ENCODE measurements around the gene CDC26. TPM values are rescaled to one million over a fixed set of nuclear protein-coding genes. Genes with fewer than 3 reads are reported as not detected.

CDC26 gene
- total RNA-seq: 10 to 100 TPM; 21.7 to 40.3 (median 34.4) TPM
- polyA plus RNA-seq: 100 to 1,000 TPM; 180 to 185 TPM
- 7.7 reads per million, percentile 31 among the genes with 10 or more reads in this experiment for total RNA-seq

DNA sequence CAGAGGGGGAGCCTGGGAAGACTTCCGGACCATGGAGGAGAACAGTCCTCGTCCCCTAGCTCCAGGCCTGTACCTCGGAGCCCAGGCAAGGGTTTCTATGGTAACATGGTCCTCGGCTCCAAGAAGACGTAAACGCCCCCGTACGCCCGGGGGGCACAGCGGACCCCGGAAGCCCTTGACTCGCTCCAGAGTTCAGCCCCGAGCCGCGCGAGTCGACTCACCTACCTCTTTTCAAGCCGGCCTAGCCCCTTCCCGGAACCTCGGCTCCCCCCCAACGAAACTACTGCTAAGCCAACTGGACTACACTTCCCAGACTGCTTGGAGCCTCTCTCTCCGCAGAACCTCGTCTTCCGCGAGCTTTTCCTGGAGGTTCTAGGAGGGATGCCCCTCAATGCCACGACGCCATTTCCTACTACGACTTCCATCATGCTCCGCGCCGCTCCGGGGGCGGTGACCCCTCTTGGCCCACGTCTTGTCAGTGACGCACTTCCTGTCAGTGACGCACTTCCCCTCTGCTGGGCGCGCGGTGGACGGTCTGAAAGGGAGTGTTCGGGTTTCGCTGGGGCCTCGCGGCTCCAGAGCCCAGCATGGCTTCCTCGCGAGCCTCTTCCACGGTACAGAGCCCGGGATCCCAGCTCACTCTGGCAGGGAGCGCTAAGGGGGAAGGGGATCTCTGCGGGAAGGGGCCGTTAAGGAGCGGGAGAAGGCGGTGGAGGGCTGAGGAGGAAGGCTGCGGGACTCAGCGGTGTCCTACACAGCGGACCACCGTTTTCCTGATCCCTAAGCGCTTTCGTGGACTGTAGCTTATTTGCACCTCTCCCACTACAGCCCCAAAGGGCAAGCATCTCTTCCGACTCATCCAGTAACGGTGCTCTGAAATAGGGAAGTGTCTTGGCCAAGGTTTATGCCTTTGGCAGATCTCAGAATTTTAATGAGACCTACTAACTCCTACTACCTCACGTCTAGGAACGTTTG, at the start of gene CDC26, which contains the start of gene PRPF4:
TSS of gene CDC26 (minus strand) at position 416 of the 975 bp plus-strand sequence. CDS start 3,065 bp downstream, outside the sequence.
TSS of gene PRPF4 (plus strand) at position 502 of the 975 bp plus-strand sequence. CDS start at position 588, 86 bp downstream.
- Histone ChIP-seq H3K27me3 (ENCODE audit: control insufficient read depth in 2 of 2, insufficient read depth in 2 of 2, low read length in 2 of 2) (no peaks in the 10 kb centered on the region), H3K9me3 (ENCODE audit: control insufficient read depth in 2 of 3, low read length in 3 of 3) (no peaks in the 10 kb centered on the region), H3K4me1 (ENCODE audit: control insufficient read depth in 2 of 2, insufficient read depth in 2 of 2, low read length in 2 of 2) (peaks cover 8 to 16% of the 10 kb centered on the region in 2 donors), H3K36me3 (ENCODE audit: control insufficient read depth in 2 of 3, insufficient read depth in 3 of 3, low read length in 3 of 3) (peaks cover 16 to 50% (median 30%) of the 10 kb centered on the region in 3 experiments), H3K27ac (ENCODE audit: low read depth, low read length) (peak within 1 kb of the TSS; percentile 98), H3K4me3 (ENCODE audit: low read length) (peak within 1 kb of the TSS; percentile 87)
- peaks cover 13 to 42% (median 34%) of the 10 kb centered on the region in 7 donors for H3K4me1 Mint-ChIP-seq
- H3K36me3 Mint-ChIP-seq: peaks cover 17 to 41% (median 29%) of the 10 kb centered on the region in 5 donors
- H3K27ac Mint-ChIP-seq: no peak within 1 kb of the TSS
- peaks cover 0 to 2% (median 0%) of the 10 kb centered on the region in 11 donors for H3K9me3 Mint-ChIP-seq
- ChIA-PET POLR2A (interaction anchor here (0.6 to 4.7 kb wide), 11 partner anchors 7 to 1645 kb away, joined by 3 to 29 read pairs (median 3); partner anchors contain the start of genes ALAD, BSPRY, C9orf43 and DNAJC25), CTCF (interaction anchor here (0.7 to 4.4 kb wide), 19 partner anchors 12 to 383 kb away, joined by 3 to 48 read pairs (median 5); partner anchors contain the start of genes ALAD, C9orf43, POLE3 and WDR31)
- peak; percentile 85 to 95 (median 93) for DNase-seq
- peak; percentile 97 for ATAC-seq
- intact Hi-C loops (cut with micrococcal nuclease): loop anchor here (1.0 to 2.0 kb wide), 17 partner anchors 54 to 1793 kb away; partner anchors contain the start of genes ALAD (in 2 of the 2), C9orf43 (in 2 of the 2), FKBP15 (in 2 of the 2) and POLE3 (in 2 of the 2)
- no peak within 1 kb of the TSS for H3K4me3 Mint-ChIP-seq
- H3K27me3 Mint-ChIP-seq: no peaks in the 10 kb centered on the region

DNA sequence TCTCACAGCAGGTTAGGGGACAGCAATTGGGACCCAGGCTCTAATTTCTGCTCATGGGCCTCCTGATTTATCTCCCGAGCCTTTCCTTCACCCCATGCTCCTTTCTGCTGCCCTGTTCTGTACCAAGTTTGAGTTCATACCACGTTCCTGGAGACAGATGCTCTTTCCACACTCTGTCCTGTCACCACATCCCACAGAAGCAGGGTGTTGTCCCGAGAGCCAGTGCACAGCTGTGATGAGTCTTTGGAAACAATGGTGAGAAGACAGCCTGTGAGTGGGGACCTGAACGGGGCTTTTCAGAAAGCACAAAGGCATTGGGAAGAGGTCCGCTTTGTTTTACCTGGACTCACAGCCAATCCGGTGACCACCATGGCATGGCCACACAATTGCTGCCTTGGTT, 47.3 kb upstream of the CDC26 start:
- Histone ChIP-seq H3K4me1 (ENCODE audit: control insufficient read depth in 2 of 2, insufficient read depth in 2 of 2, low read length in 2 of 2) (no peaks in the 10 kb centered on the region), H3K4me3 (ENCODE audit: low read length) (no peak overlapping the region), H3K27ac (ENCODE audit: low read depth, low read length) (no peak overlapping the region), H3K27me3 (ENCODE audit: control insufficient read depth in 2 of 2, insufficient read depth in 2 of 2, low read length in 2 of 2) (no peaks in the 10 kb centered on the region), H3K9me3 (ENCODE audit: control insufficient read depth in 2 of 3, low read length in 3 of 3) (no peaks in the 10 kb centered on the region), H3K36me3 (ENCODE audit: control insufficient read depth in 2 of 3, insufficient read depth in 3 of 3, low read length in 3 of 3) (peaks cover 0 to 3% (median 0%) of the 10 kb centered on the region in 3 experiments)
- Mint-ChIP-seq H3K27me3 (no peaks in the 10 kb centered on the region), H3K36me3 (peaks cover 0 to 6% (median 0%) of the 10 kb centered on the region in 5 donors), H3K27ac (no peak overlapping the region), H3K4me3 (no peak overlapping the region), H3K9me3 (no peaks in the 10 kb centered on the region), H3K4me1 (no peaks in the 10 kb centered on the region)
- ATAC-seq (no peak), DNase-seq (no peak)
- intact Hi-C loops (cut with micrococcal nuclease): no loop called here
- CTCF ChIA-PET: no interaction called here
- POLR2A ChIA-PET: no interaction called here

DNA sequence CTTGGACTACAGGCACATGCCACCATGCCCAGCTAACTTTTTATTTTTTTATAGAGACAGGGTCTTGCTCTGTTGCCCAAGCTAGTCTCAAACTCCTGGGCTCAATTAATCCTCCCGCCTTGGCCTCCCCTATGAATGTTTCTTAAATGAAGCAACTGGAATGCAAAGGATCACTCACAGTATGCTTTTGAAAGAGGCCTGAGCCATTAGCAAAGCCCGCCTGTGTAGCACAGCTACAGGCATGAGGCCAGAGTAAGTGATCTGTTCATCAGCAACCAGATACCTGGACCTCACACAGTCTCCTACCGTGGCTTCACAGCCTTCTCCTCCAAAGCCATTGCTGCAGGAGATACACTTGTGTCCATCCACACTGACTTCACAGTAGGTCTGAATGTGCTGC, 44.7 kb upstream of the CDC26 start:
- Histone ChIP-seq H3K4me1 (ENCODE audit: control insufficient read depth in 2 of 2, insufficient read depth in 2 of 2, low read length in 2 of 2) (no peaks in the 10 kb centered on the region), H3K9me3 (ENCODE audit: control insufficient read depth in 2 of 3, low read length in 3 of 3) (no peaks in the 10 kb centered on the region), H3K4me3 (ENCODE audit: low read length) (no peak overlapping the region), H3K27me3 (ENCODE audit: control insufficient read depth in 2 of 2, insufficient read depth in 2 of 2, low read length in 2 of 2) (no peaks in the 10 kb centered on the region), H3K36me3 (ENCODE audit: control insufficient read depth in 2 of 3, insufficient read depth in 3 of 3, low read length in 3 of 3) (peaks cover 0 to 3% (median 0%) of the 10 kb centered on the region in 3 experiments), H3K27ac (ENCODE audit: low read depth, low read length) (no peak overlapping the region)
- DNase-seq (no peak), ATAC-seq (no peak)
- ChIA-PET POLR2A (no interaction called here), CTCF (no interaction called here)
- Mint-ChIP-seq H3K4me3 (no peak overlapping the region), H3K27me3 (no peaks in the 10 kb centered on the region), H3K27ac (no peak overlapping the region), H3K36me3 (peaks cover 0 to 6% (median 0%) of the 10 kb centered on the region in 5 donors), H3K9me3 (no peaks in the 10 kb centered on the region), H3K4me1 (no peaks in the 10 kb centered on the region)
- intact Hi-C loops (cut with micrococcal nuclease): no loop called here

DNA sequence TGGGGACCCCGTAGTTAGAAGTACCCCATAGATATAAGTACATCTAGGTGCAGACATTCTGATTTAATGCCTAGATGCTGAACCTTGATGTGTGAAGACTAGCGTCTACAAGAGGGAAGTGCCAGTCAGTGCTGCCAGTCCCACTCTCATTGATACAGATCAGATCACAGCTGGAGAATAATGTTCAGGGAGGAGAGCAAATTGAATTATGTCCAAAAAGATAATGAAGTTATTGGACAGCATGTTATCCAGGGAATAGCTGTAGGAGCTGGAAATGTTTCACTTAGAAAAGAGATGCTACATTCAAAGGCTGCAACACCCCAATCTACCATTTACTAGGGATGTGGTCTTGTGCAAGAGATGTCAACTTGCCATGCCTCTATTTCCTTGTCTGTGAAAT, 43.7 kb upstream of the CDC26 start:
- Mint-ChIP-seq H3K4me1 (no peaks in the 10 kb centered on the region), H3K27me3 (no peaks in the 10 kb centered on the region), H3K4me3 (no peak overlapping the region), H3K27ac (no peak overlapping the region), H3K36me3 (peaks cover 0 to 6% (median 0%) of the 10 kb centered on the region in 5 donors), H3K9me3 (no peaks in the 10 kb centered on the region)
- Histone ChIP-seq H3K4me1 (ENCODE audit: control insufficient read depth in 2 of 2, insufficient read depth in 2 of 2, low read length in 2 of 2) (no peaks in the 10 kb centered on the region), H3K27me3 (ENCODE audit: control insufficient read depth in 2 of 2, insufficient read depth in 2 of 2, low read length in 2 of 2) (no peaks in the 10 kb centered on the region), H3K27ac (ENCODE audit: low read depth, low read length) (no peak overlapping the region), H3K4me3 (ENCODE audit: low read length) (no peak overlapping the region), H3K9me3 (ENCODE audit: control insufficient read depth in 2 of 3, low read length in 3 of 3) (no peaks in the 10 kb centered on the region), H3K36me3 (ENCODE audit: control insufficient read depth in 2 of 3, insufficient read depth in 3 of 3, low read length in 3 of 3) (peaks cover 0 to 3% (median 0%) of the 10 kb centered on the region in 3 experiments)
- ATAC-seq (no peak), DNase-seq (no peak)
- ChIA-PET POLR2A (no interaction called here), CTCF (no interaction called here)
- intact Hi-C loops (cut with micrococcal nuclease): no loop called here

GRCh38 chr9:113317777-113318176, 42.4 kb upstream of the CDC26 start:
- intact Hi-C loops (cut with micrococcal nuclease): no loop called here
- Mint-ChIP-seq H3K9me3 (no peaks in the 10 kb centered on the region), H3K36me3 (peaks cover 0 to 6% (median 0%) of the 10 kb centered on the region in 5 donors), H3K27ac (no peak overlapping the region), H3K27me3 (no peaks in the 10 kb centered on the region), H3K4me1 (no peaks in the 10 kb centered on the region), H3K4me3 (no peak overlapping the region)
- H3K36me3 ChIP-seq (ENCODE audit: control insufficient read depth in 2 of 3, insufficient read depth in 3 of 3, low read length in 3 of 3): peaks cover 0 to 3% (median 0%) of the 10 kb centered on the region in 3 experiments
- no peaks in the 10 kb centered on the region for H3K27me3 ChIP-seq (ENCODE audit: control insufficient read depth in 2 of 2, insufficient read depth in 2 of 2, low read length in 2 of 2)
- H3K4me1 ChIP-seq (ENCODE audit: control insufficient read depth in 2 of 2, insufficient read depth in 2 of 2, low read length in 2 of 2): no peaks in the 10 kb centered on the region
- no peaks in the 10 kb centered on the region for H3K9me3 ChIP-seq (ENCODE audit: control insufficient read depth in 2 of 3, low read length in 3 of 3)
- DNase-seq: no peak
- no peak overlapping the region for H3K27ac ChIP-seq (ENCODE audit: low read depth, low read length)
- ATAC-seq: no peak
- no peak overlapping the region for H3K4me3 ChIP-seq (ENCODE audit: low read length)
- POLR2A ChIA-PET: interaction anchor here (0.8 kb wide), 1 partner anchor 85 kb away, joined by 3 read pairs; no protein-coding TSS in a partner anchor
- CTCF ChIA-PET: interaction anchor here (0.6 kb wide), 1 partner anchor 330 kb away, joined by 4 read pairs; no protein-coding TSS in a partner anchor

GRCh38 chr9:113316030-113316429, 40.7 kb upstream of the CDC26 start:
- POLR2A ChIA-PET: no interaction called here
- Mint-ChIP-seq H3K27me3 (no peaks in the 10 kb centered on the region), H3K4me3 (no peak overlapping the region), H3K9me3 (no peaks in the 10 kb centered on the region), H3K27ac (no peak overlapping the region), H3K36me3 (peaks cover 0 to 6% (median 0%) of the 10 kb centered on the region in 5 donors), H3K4me1 (no peaks in the 10 kb centered on the region)
- ATAC-seq: no peak
- DNase-seq: no peak
- Histone ChIP-seq H3K4me1 (ENCODE audit: control insufficient read depth in 2 of 2, insufficient read depth in 2 of 2, low read length in 2 of 2) (no peaks in the 10 kb centered on the region), H3K27ac (ENCODE audit: low read depth, low read length) (no peak overlapping the region), H3K4me3 (ENCODE audit: low read length) (no peak overlapping the region), H3K36me3 (ENCODE audit: control insufficient read depth in 2 of 3, insufficient read depth in 3 of 3, low read length in 3 of 3) (peaks cover 0 to 3% (median 0%) of the 10 kb centered on the region in 3 experiments), H3K9me3 (ENCODE audit: control insufficient read depth in 2 of 3, low read length in 3 of 3) (no peaks in the 10 kb centered on the region), H3K27me3 (ENCODE audit: control insufficient read depth in 2 of 2, insufficient read depth in 2 of 2, low read length in 2 of 2) (no peaks in the 10 kb centered on the region)
- CTCF ChIA-PET: no interaction called here
- intact Hi-C loops (cut with micrococcal nuclease): no loop called here
